A549 (cell line): ENCODE results near the gene ZMYND8. TPM values are rescaled to one million over a fixed set of nuclear protein-coding genes. Genes with fewer than 3 reads are reported as not detected.

Source experiments
- ATAC-seq, 2 experiments: fragments of 200-7000 bp in 1 of 2; fragments of >200 bp in 1 of 2; cut with Nextera tagmentation in 1 of 2; cut with Tn5 transposase in 1 of 2; 3 replicates each; pipeline versions ENCODE4 v1.8.0 to v1.9.1; 2018 to 2020; ENCODE audit warnings: mild to moderate bottlenecking in 1 of 2, moderate library complexity in 1 of 2
- CTCF ChIA-PET: fragments of 300-600 bp; sonication (Branson Sonifier 250); formaldehyde crosslinking; extraction: SDS; loops from one replicate; lab custom pipeline; 2021; ENCODE audit warnings: antibody characterized with exemption, inconsistent platforms; lab: Yijun Ruan, JAX
- POLR2A ChIA-PET: fragments of 350-600 bp; formaldehyde crosslinking; extraction: SDS; loops from one replicate; lab custom pipeline; 2021; ENCODE audit warnings: antibody characterized with exemption, inconsistent platforms; lab: Yijun Ruan, JAX
- DNase-seq, 2 experiments: peaks; one replicate each; pipeline versions ENCODE4 v3.0.0 to v3.0.0-alpha.2; 2011 to 2016; ENCODE audit warnings: low read depth in 1 of 2, low spot score in 1 of 2
- FAIRE-seq: peaks from 2 replicates; lab custom pipeline; 2011; peaks lifted over from hg19 to GRCh38; lab: Jason Lieb, UNC
- H3K27ac ChIP-seq, 2 experiments: fragments of >200 bp; sonication (Bioruptor Twin); formaldehyde crosslinking; 3 replicates each; pipeline ENCODE4 v1.5.1; 2016 to 2017
- H3K4me1 ChIP-seq: fragments of >200 bp; sonication (Bioruptor Twin); formaldehyde crosslinking; 3 replicates; pipeline ENCODE4 v1.6.1; 2016
- H3K4me2 ChIP-seq: fragments of >200 bp; sonication (Bioruptor Twin); formaldehyde crosslinking; 3 replicates; pipeline ENCODE4 v1.6.1; 2016
- H3K4me3 ChIP-seq: fragments of >200 bp; sonication (Bioruptor Twin); formaldehyde crosslinking; 3 replicates; pipeline ENCODE4 v1.5.1; 2016
- H3K9me3 ChIP-seq: fragments of >200 bp; sonication (Bioruptor Twin); formaldehyde crosslinking; 3 replicates; pipeline ENCODE4 v1.6.1; 2016
- BCL3 ChIP-seq: fragments of >200 bp; sonication (Bioruptor Twin); formaldehyde crosslinking; IDR thresholded peaks from 3 replicates; pipeline ENCODE4 v1.6.1; 2016
- CBX2 ChIP-seq: fragments of 200-600 bp; sonication (generic); IDR thresholded peaks from 2 replicates; pipeline ENCODE4 v1.6.1; 2016; ENCODE audit warnings: low read depth, mild to moderate bottlenecking, borderline replicate concordance
- CEBPB ChIP-seq, 2 experiments: fragments of >200 bp in 1 of 2; sonication (Bioruptor Twin) in 1 of 2; formaldehyde crosslinking in 1 of 2; IDR thresholded peaks; 2 replicates each; pipeline ENCODE4 v1.6.1; 2012 to 2016
- CHD2 ChIP-seq: fragments of 150-350 bp; IDR thresholded peaks from 2 replicates; pipeline ENCODE4 v1.6.1; 2014; ENCODE audit warnings: low read length; ENCODE audit not compliant: partially characterized antibody
- EHMT2 ChIP-seq: fragments of 200-600 bp; sonication (generic); IDR thresholded peaks from 2 replicates; pipeline ENCODE4 v1.6.1; 2016; ENCODE audit warnings: antibody characterized with exemption, low read depth, mild to moderate bottlenecking, moderate library complexity
- ELK1 ChIP-seq: fragments of 150-350 bp; IDR thresholded peaks from 2 replicates; pipeline ENCODE4 v1.6.1; 2014; ENCODE audit warnings: low read depth, mild to moderate bottlenecking, low read length
- EP300 ChIP-seq, 2 experiments: fragments of >200 bp; sonication (Bioruptor Twin); formaldehyde crosslinking; IDR thresholded peaks; 2 replicates in 1 of 2; 3 replicates in 1 of 2; pipeline ENCODE4 v1.6.1; 2016 to 2017
- FOSB ChIP-seq: fragments of 250-450 bp; sonication (Bioruptor Pico); IDR thresholded peaks from 2 replicates; pipeline ENCODE4 v1.5.0; 2020; ENCODE audit warnings: mild to moderate bottlenecking, moderate library complexity
- FOSL2 ChIP-seq, 2 experiments: fragments of 450-650 bp in 1 of 2; fragments of >200 bp in 1 of 2; sonication (Bioruptor Twin) in 1 of 2; formaldehyde crosslinking; IDR thresholded peaks; 2 replicates each; pipeline versions ENCODE4 v1.5.0 to v1.6.1; 2016 to 2020; ENCODE audit warnings: mild to moderate bottlenecking in 1 of 2, moderate library complexity in 1 of 2
- FOXS1 ChIP-seq: fragments of 250-450 bp; sonication (Bioruptor Pico); IDR thresholded peaks from 2 replicates; pipeline ENCODE4 v1.5.0; 2020; ENCODE audit warnings: mild to moderate bottlenecking, moderate library complexity
- HOXB13 ChIP-seq: fragments of 250-450 bp; sonication (Bioruptor Pico); IDR thresholded peaks from 2 replicates; pipeline ENCODE4 v1.5.0; 2020; ENCODE audit warnings: low read depth, mild to moderate bottlenecking, moderate library complexity
- HOXB5 ChIP-seq: fragments of 250-450 bp; sonication (Bioruptor Pico); IDR thresholded peaks from 2 replicates; pipeline ENCODE4 v1.5.0; 2020; ENCODE audit warnings: mild to moderate bottlenecking, moderate library complexity
- JUN ChIP-seq, 2 experiments: fragments of >200 bp; sonication (Bioruptor Twin); formaldehyde crosslinking; IDR thresholded peaks; 2 replicates in 1 of 2; 3 replicates in 1 of 2; pipeline ENCODE4 v1.6.1; 2016 to 2017
- KDM1A ChIP-seq: fragments of 200-600 bp; sonication (generic); IDR thresholded peaks from 2 replicates; pipeline ENCODE4 v1.6.1; 2016; ENCODE audit warnings: low read depth, mild to moderate bottlenecking
- MAZ ChIP-seq: fragments of 150-350 bp; IDR thresholded peaks from 2 replicates; pipeline ENCODE4 v1.6.1; 2014; ENCODE audit warnings: antibody characterized with exemption, low read depth, low read length, borderline replicate concordance
- MYC ChIP-seq: IDR thresholded peaks from 2 replicates; pipeline ENCODE4 v1.6.1; 2012; ENCODE audit warnings: mild to moderate bottlenecking, inconsistent platforms, low read length, improper control_type of control experiment, borderline replicate concordance
- NPAS2 ChIP-seq: fragments of 250-450 bp; sonication (Bioruptor Pico); IDR thresholded peaks from 2 replicates; pipeline ENCODE4 v1.8.0; 2022; ENCODE audit warnings: mild to moderate bottlenecking, moderate library complexity, borderline replicate concordance
- PBX3 ChIP-seq: IDR thresholded peaks from 2 replicates; pipeline ENCODE4 v1.6.1; 2012
- POLR2A ChIP-seq: IDR thresholded peaks from 2 replicates; pipeline ENCODE4 v1.6.1; 2012; ENCODE audit warnings: mild to moderate bottlenecking, low read length
- RAD21 ChIP-seq, 2 experiments: fragments of >200 bp in 1 of 2; sonication (Bioruptor Twin) in 1 of 2; formaldehyde crosslinking in 1 of 2; IDR thresholded peaks in 1 of 2; conservative IDR thresholded peaks in 1 of 2; 2 replicates in 1 of 2; 3 replicates in 1 of 2; pipeline ENCODE4 v1.6.1; 2012 to 2018; ENCODE audit warnings: inconsistent platforms in 1 of 2
- RFX5 ChIP-seq: fragments of 450-650 bp; IDR thresholded peaks from 2 replicates; pipeline ENCODE4 v1.7.1; 2014; ENCODE audit warnings: antibody characterized with exemption, mild to moderate bottlenecking, moderate library complexity
- TFCP2L1 ChIP-seq: fragments of 250-450 bp; sonication (Bioruptor Pico); IDR thresholded peaks from 2 replicates; pipeline ENCODE4 v1.5.0; 2021; ENCODE audit warnings: mild to moderate bottlenecking
- TP53 ChIP-seq: fragments of 250-450 bp; sonication (Bioruptor Pico); IDR thresholded peaks from 2 replicates; pipeline ENCODE4 v1.5.0; 2021; ENCODE audit warnings: mild to moderate bottlenecking, moderate library complexity
- USF2 ChIP-seq: fragments of 450-650 bp; IDR thresholded peaks from 2 replicates; pipeline ENCODE4 v1.6.1; 2014; ENCODE audit warnings: antibody characterized with exemption
- ZNF302 ChIP-seq: fragments of 250-450 bp; sonication (Bioruptor Pico); IDR thresholded peaks from 2 replicates; pipeline ENCODE4 v1.9.0; 2021; ENCODE audit warnings: inconsistent platforms, mild to moderate bottlenecking, moderate library complexity
- ZSCAN20 ChIP-seq: fragments of 250-450 bp; sonication (Bioruptor Pico); IDR thresholded peaks from 2 replicates; pipeline ENCODE4 v1.8.0; 2022; ENCODE audit warnings: mild to moderate bottlenecking, moderate library complexity
- WGBS: methylation state at CpG from one replicate; pipeline ENCODE4 v1.1.6; 2017; ENCODE audit errors: missing lambda C conversion rate; 5-methylcytosine and 5-hydroxymethylcytosine counted together
- polyA plus RNA-seq, 4 experiments: library from polyadenylated mRNA; depleted of rRNA in 3 of 4; stranded (reverse); fragments of >200 nt; fragmentation: RNase III in 1 of 4; extraction: RNeasy Plus Mini Kit Qiagen cat#74134 plus additional on column Dnase treatment in 1 of 4; gene quantifications; 2 replicates in 3 of 4; 3 replicates in 1 of 4; pipeline ENCODE4 v1.2.3, GENCODE V29; 2011 to 2017

The ZMYND8 gene
- polyA plus RNA-seq, 2 of the 4 experiments (the other 2 are of a cell fraction), result 10.4 to 24.9 TPM

- Histone ChIP-seq H3K9me3 (no peaks in the 10 kb centered on the region), H3K4me2 (no peak overlapping the region), H3K27ac (no peak overlapping the region), H3K4me1 (0 out of 3 replicates have a peak, but pooled peaks cover 4% of the 10 kb centered on the region), H3K4me3 (no peak overlapping the region)
- DNase-seq (peak in 1 of 2 experiments; percentile 23), ATAC-seq (no peak), FAIRE-seq (no peak)
- POLR2A ChIA-PET, result no interaction called here
- TF ChIP-seq FOXS1 (CRISPR knock-in tag) (no peak), USF2 (no peak), RAD21 (conservative IDR thresholded peaks at IDR 0.05 in 1 of 2, IDR thresholded peaks at IDR 0.05 in 1 of 2) (no peak), ZSCAN20 (CRISPR knock-in tag) (no peak), FOSB (CRISPR knock-in tag) (no peak), MAZ (no peak), RFX5 (no peak), FOSL2 (IDR thresholded peaks at IDR 0.05) (no peak), FOSL2 (CRISPR knock-in tag; IDR thresholded peaks at IDR 0.05) (no peak), HOXB13 (CRISPR knock-in tag) (no peak)
- CTCF ChIA-PET, result interaction anchor here (1.1 to 8.8 kb wide), 4 partner anchors 9 to 124 kb away, joined by 3 to 51 read pairs (median 8); no protein-coding TSS in a partner anchor
- WGBS, result 87% methylated on average over 16 of the region's 16 CpGs
Observed at GRCh38 chr20:47258745-47259695, 97.5 kb downstream of the ZMYND8 start.

GRCh38 chr20:47257771-47258170 lies 98.7 kb downstream of the ZMYND8 start:
- Histone ChIP-seq H3K4me3 (no peak overlapping the region), H3K27ac (no peak overlapping the region)
- WGBS, result 90% methylated on average over 3 of the region's 3 CpGs

GRCh38 chr20:47257256-47257655 lies 99.2 kb downstream of the ZMYND8 start:
- FAIRE-seq, result no peak
- no peak overlapping the region for H3K4me3 ChIP-seq
- no peak for DNase-seq
- H3K27ac ChIP-seq, result peak overlapping the region in 1 of 2 experiments; percentile 57; a peak in 2 of 6 replicates
- ChIA-PET CTCF (interaction anchor here (8.8 kb wide), 1 partner anchor 126 kb away, joined by 51 read pairs; no protein-coding TSS in a partner anchor), POLR2A (no interaction called here)
- WGBS, result 91% methylated on average over 1 of the region's 1 CpG
- no peaks in the 10 kb centered on the region for H3K9me3 ChIP-seq
- no peak; a peak in 1 of 6 replicates for ATAC-seq
- no peak for TF ChIP-seq EP300 (IDR thresholded peaks at IDR 0.05)
- no peak for TF ChIP-seq KDM1A
- no peak for TF ChIP-seq HOXB13 (CRISPR knock-in tag)
- TF ChIP-seq TFCP2L1 (CRISPR knock-in tag), result no peak
- no peak for TF ChIP-seq HOXB5 (CRISPR knock-in tag)
- no peak for TF ChIP-seq POLR2A
- no peak for TF ChIP-seq MAZ
- TF ChIP-seq TP53, result no peak
- no peak for TF ChIP-seq PBX3
- TF ChIP-seq ZNF302, result no peak
- TF ChIP-seq EHMT2, result no peak
- no peak for TF ChIP-seq BCL3
- TF ChIP-seq ELK1, result no peak
- no peak for TF ChIP-seq NPAS2 (CRISPR knock-in tag)
- TF ChIP-seq JUN (IDR thresholded peaks at IDR 0.05), result no peak
- no peak for TF ChIP-seq RFX5
- H3K4me2 ChIP-seq, result no peak overlapping the region
- 0 out of 3 replicates have a peak, but pooled peaks cover 4% of the 10 kb centered on the region for H3K4me1 ChIP-seq

More at GRCh38 chr20:47257771-47258170, 98.7 kb downstream of the ZMYND8 start:
- ChIA-PET POLR2A (no interaction called here), CTCF (interaction anchor here (0.7 to 8.8 kb wide), 4 partner anchors 8 to 125 kb away, joined by 3 to 51 read pairs (median 8); no protein-coding TSS in a partner anchor)
- ATAC-seq (no peak), DNase-seq (no peak)
- 0 out of 3 replicates have a peak, but pooled peaks cover 4% of the 10 kb centered on the region for H3K4me1 ChIP-seq
- H3K4me2 ChIP-seq, result no peak overlapping the region
- no peak for TF ChIP-seq CBX2
- TF ChIP-seq CHD2, result no peak
- no peak for TF ChIP-seq CEBPB (IDR thresholded peaks at IDR 0.05)
- no peak for TF ChIP-seq RAD21 (conservative IDR thresholded peaks at IDR 0.05 in 1 of 2, IDR thresholded peaks at IDR 0.05 in 1 of 2)
- no peak for TF ChIP-seq MYC
- TF ChIP-seq, all 56 proteins: peak for 0
- FAIRE-seq, result no peak
- H3K9me3 ChIP-seq, result no peaks in the 10 kb centered on the region
